Skeletal muscle tissue (tissue), 4 donors: ENCODE data around the gene RTL1. TPM values are rescaled to one million over a fixed set of nuclear protein-coding genes. Genes with fewer than 3 reads are reported as not detected.

Source experiments
- H3K27ac ChIP-seq: one replicate; pipeline ENCODE4 v1.7.0; 2013; ENCODE audit warnings: mild to moderate bottlenecking, low read depth, low read length, inconsistent platforms
- H3K27me3 ChIP-seq, 3 donors: one replicate each; pipeline ENCODE4 v1.7.0; 2013; ENCODE audit warnings: low read length in 3 of 3; ENCODE audit not compliant: control insufficient read depth in 3 of 3, insufficient read depth in 3 of 3
- H3K36me3 ChIP-seq, 3 donors: one replicate each; pipeline ENCODE4 v1.7.0; 2013; ENCODE audit warnings: low read length in 3 of 3; ENCODE audit not compliant: control insufficient read depth in 3 of 3, insufficient read depth in 3 of 3
- H3K4me1 ChIP-seq, 3 donors: one replicate each; pipeline ENCODE4 v1.7.0; 2013; ENCODE audit warnings: low read length in 3 of 3, mild to moderate bottlenecking in 3 of 3; ENCODE audit not compliant: control insufficient read depth in 3 of 3, insufficient read depth in 3 of 3
- H3K4me3 ChIP-seq, 3 donors: one replicate each; pipeline ENCODE4 v1.7.0; 2013; ENCODE audit warnings: low read length in 3 of 3
- H3K9ac ChIP-seq, 3 donors: one replicate each; pipeline ENCODE4 v1.7.0; 2013; ENCODE audit warnings: low read length in 3 of 3, mild to moderate bottlenecking in 3 of 3, moderate library complexity in 2 of 3, low read depth in 1 of 3
- H3K9me3 ChIP-seq, 3 donors: one replicate each; pipeline ENCODE4 v1.7.0; 2013; ENCODE audit warnings: low read length in 3 of 3; ENCODE audit not compliant: control insufficient read depth in 3 of 3
- total RNA-seq: library from RNA; depleted of rRNA; stranded (reverse); fragments of >200 nt; gene quantifications from one replicate; pipeline ENCODE4 v1.2.3, GENCODE V29; 2014
- donor health status: Osteomylitis.

Gene RTL1
- total RNA-seq, 1 donor from 2014 or later, result 9.4 TPM

DNA sequence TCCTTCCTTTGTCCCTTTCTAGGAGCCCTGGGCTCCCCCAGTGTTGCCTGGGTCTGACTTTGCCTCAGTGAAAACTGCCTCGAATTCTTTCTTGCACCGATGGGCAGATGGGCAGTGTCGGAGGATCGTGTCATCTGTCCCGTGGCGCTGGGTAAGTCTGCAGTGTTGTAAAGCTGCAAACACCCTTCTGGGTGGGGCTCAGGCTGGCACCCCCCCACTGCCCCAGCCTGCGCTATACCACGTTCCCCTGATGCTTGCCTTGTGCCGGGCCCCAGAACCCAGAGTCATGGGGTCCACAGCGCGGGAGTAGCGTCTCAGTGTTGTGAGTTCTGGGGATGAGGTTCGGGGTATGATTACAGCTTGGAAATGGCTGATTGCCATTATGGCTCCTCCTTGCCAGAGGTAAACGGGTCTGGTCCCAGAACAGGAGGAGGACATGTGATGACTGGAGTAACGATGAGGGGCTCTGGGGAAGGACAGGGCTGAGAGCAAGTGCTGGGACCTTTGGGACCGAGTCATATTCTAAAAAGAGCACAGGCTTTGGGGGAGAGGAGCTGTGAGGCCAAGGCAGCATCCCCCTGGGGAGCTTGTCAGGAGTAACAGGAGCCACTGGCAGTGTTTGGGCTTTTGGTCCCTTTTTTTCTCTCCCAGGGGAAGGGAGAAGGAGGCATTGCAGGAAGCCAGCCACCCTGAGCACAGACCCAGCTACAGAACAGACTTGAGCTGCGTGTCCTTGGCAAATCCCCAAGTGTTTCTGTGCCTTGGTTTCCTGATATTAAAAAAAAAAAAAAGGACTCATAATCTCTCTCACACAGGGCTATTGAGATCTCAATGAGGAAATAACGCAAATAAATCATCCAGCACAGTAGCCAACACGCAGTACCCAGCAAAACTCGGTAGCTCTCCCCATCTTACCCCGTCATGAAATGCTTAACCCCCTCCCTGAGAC lies 4.3 kb downstream of the RTL1 start:
- Histone ChIP-seq H3K4me3 (no peak overlapping the region), H3K27ac (no peak overlapping the region), H3K36me3 (no peaks in the 10 kb centered on the region), H3K4me1 (peaks cover 10 to 21% (median 11%) of the 10 kb centered on the region in 3 donors), H3K27me3 (peaks cover 13 to 46% (median 38%) of the 10 kb centered on the region in 3 donors), H3K9ac (no peak overlapping the region), H3K9me3 (no peaks in the 10 kb centered on the region)

DNA sequence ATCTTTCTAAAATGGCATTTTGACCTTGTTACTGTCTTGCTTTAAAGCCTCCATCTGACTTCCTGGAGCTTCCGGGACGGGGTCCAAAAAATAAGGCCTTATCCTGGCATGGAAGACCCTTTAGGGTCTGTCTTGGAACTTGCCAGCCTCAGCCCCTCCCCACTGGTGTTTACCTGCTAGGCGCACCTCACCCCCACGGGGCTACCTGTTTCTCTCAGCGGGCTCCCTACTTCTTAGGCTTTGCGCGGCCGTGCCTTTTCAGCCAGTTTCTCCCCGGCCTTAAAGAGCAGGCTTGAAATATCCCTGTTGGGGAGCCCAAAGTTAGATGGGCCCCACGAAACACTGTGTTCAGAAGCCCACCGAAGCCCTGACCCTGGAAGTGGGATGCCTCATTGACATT lies 5.1 kb downstream of the RTL1 start:
- H3K4me3 ChIP-seq, result no peak overlapping the region
- peaks cover 10 to 21% (median 11%) of the 10 kb centered on the region in 3 donors for H3K4me1 ChIP-seq
- H3K9me3 ChIP-seq, result no peaks in the 10 kb centered on the region
- no peak overlapping the region for H3K9ac ChIP-seq
- no peaks in the 10 kb centered on the region for H3K36me3 ChIP-seq
- H3K27me3 ChIP-seq, result peaks cover 12 to 40% (median 31%) of the 10 kb centered on the region in 3 donors
- no peak overlapping the region for H3K27ac ChIP-seq

DNA sequence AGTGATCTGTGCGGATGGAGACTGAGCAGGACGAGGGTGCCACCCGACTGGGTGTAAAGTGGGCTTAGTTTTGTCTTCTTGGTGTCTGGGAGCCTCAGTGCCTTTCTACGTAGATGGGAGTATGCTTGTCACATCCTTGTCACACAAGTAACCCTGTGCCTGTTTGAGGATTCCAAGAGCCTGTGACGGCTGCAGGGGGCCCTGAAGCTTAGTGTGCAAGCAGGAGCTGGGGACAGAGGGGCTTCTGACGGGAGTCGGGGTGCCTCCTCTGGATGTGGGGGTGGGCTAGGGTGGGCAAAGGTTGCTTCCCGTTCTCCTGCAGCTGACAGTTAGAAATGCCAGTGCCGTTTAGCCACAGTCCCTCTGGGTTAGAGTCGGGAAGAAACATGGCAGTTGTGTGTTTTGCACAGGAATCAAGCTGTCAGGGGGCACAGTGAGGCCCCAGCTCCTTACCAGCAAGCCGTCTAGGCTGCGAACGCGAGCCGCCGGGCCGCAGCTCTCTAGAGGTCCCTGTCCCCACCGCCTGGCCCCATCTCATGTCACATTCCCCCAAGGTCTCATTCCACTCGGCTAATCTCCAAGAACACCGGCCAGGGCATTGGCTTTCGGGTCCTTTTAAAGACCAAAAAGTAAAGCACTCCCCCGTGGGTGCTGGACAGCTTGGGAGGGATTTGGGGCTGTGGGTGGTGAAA lies 7.0 kb downstream of the RTL1 start:
- Histone ChIP-seq H3K4me1 (peaks cover 10 to 21% (median 11%) of the 10 kb centered on the region in 3 donors), H3K36me3 (no peaks in the 10 kb centered on the region)

DNA sequence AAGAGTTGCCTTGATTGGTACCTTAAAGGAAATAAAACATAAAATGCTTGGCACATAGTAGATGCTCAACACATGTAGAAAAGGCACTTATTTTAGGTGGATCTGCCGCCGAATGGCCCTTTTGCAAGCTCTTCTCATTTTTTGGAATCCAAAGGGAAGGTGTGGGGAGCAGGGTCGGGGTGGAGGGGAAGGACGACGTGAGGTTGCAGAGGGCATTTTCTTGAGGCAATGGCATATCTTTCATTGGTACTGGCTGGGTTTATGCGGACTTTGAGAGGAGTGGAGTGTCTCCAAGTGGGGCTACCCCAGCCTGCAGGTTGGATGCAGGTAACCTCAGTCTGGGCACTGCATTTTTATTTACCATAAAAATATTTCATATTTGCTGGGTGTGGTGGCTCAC lies 8.1 kb downstream of the RTL1 start:
- Histone ChIP-seq H3K4me1 (peaks cover 10 to 18% (median 10%) of the 10 kb centered on the region in 3 donors), H3K9me3 (no peaks in the 10 kb centered on the region), H3K27me3 (peaks cover 7 to 21% (median 11%) of the 10 kb centered on the region in 3 donors), H3K9ac (no peak overlapping the region), H3K36me3 (no peaks in the 10 kb centered on the region), H3K4me3 (no peak overlapping the region), H3K27ac (no peak overlapping the region)

More for the DNA sequence above, 7.0 kb downstream of the RTL1 start:
- no peaks in the 10 kb centered on the region for H3K9me3 ChIP-seq
- no peak overlapping the region for H3K27ac ChIP-seq
- no peak overlapping the region for H3K4me3 ChIP-seq
- H3K27me3 ChIP-seq, result peaks cover 12 to 23% (median 16%) of the 10 kb centered on the region in 3 donors
- H3K9ac ChIP-seq, result no peak overlapping the region

DNA sequence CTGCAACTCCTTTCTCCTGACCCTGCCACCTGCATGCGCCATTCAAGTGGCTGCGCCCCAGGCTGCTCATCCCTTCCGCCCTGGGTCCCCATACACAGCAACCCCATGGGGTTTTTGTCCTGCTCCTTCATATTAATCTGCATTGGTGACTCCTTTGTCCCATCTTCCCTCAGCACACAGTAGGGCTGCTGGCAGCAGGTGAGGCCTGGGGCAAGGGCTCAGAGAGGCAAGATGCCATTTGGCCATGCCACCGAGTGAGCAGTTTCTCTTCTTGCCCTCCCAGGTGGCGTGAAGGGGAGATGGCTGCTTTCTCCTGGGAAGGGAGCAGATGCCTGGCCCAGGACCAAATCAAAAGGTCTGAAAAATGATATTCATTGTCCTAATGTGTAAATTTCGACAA lies 9.1 kb downstream of the RTL1 start:
- peaks cover 0 to 3% (median 0%) of the 10 kb centered on the region in 3 donors for H3K36me3 ChIP-seq
- H3K9ac ChIP-seq, result no peak overlapping the region
- H3K27ac ChIP-seq, result no peak overlapping the region
- H3K4me3 ChIP-seq, result no peak overlapping the region
- H3K9me3 ChIP-seq, result no peaks in the 10 kb centered on the region
- H3K4me1 ChIP-seq, result peaks cover 6 to 11% (median 9%) of the 10 kb centered on the region in 3 donors
- H3K27me3 ChIP-seq, result peaks cover 2 to 12% (median 10%) of the 10 kb centered on the region in 3 donors

DNA sequence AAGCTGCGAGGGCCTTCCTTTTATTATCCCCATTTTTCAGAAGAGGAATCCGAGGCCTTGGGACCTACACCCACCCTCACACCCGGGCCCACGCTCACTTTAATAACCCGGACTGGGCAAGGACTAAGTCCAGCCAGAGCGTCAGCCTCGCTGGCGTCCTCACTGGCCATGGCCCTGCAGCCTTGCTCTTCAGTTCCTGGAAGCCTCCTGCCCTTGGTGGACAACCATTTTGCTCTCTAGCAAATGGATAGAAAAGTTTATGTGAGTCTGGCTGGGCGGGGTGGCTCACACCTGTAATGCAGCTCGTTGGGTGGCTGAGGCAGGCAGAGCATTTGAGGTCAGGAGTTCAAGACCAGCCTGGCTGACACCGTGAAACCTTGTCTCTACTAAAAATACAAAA lies 9.8 kb downstream of the RTL1 start:
- Histone ChIP-seq H3K27ac (no peak overlapping the region), H3K4me3 (no peak overlapping the region), H3K36me3 (peaks cover 0 to 3% (median 0%) of the 10 kb centered on the region in 3 donors), H3K27me3 (peaks cover 0 to 8% (median 6%) of the 10 kb centered on the region in 3 donors), H3K9me3 (no peaks in the 10 kb centered on the region), H3K9ac (no peak overlapping the region), H3K4me1 (peaks cover 0 to 6% (median 4%) of the 10 kb centered on the region in 3 donors)

DNA sequence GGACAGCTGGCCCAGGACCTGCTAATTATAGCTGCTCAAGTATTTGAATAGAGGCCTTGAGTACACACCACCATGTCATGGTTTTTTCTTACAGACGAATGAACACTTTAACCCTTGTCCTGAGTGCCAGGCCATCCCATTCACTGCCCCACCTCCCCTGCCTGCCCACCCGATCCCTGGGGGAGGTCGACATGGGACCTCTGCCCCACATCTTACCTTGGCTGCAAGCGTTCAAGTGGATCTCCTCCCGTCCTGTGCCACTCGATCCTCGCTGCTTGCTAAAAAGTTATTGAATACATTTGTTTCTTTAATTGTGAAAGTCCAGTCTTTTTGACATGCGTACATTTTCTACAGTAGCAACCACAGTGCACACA lies 10.3 kb downstream of the RTL1 start:
- Histone ChIP-seq H3K27me3 (peaks cover 0 to 8% (median under 1%) of the 10 kb centered on the region in 3 donors), H3K4me1 (peaks cover 0 to 6% (median 4%) of the 10 kb centered on the region in 3 donors), H3K27ac (no peak overlapping the region)

DNA sequence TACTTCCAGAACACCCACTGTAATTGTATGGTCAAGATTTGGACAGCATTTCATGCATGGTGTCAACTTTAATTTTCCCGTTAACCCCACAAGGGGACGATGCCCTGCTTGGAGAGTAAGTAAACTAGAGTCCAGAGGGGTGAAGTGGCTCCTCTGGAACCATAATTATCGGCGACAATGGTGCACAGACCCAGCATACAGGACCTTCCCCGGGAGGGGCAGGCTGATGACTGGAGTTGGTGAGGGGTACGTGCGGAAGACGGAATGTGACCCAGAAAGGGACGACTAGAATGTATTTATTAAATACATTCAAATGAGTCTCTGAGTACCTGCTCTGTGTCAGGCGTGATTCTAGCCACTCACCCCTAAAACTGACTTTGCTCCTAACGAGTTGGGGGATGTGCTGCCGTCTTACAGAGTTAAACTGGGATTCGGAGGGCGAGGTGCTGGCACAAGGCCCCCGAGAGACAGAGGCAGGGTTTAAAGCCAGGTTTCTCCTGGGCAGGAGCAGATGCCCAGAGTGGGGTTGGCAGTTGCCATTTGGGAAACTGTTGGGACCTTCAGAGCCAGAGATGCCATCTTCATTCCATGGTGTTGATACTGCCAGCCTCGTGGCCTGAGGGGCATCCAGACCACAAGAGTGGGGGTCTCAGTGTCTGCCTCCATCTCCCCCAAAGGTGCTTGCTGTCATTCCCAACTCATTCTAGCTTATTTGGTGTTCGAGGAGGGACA lies 10.9 kb downstream of the RTL1 start:
- no peak overlapping the region for H3K4me3 ChIP-seq
- H3K9ac ChIP-seq, result no peak overlapping the region
- H3K27ac ChIP-seq, result no peak overlapping the region
- H3K9me3 ChIP-seq, result no peaks in the 10 kb centered on the region
- peaks cover 0 to 6% (median 4%) of the 10 kb centered on the region in 3 donors for H3K4me1 ChIP-seq
- H3K27me3 ChIP-seq, result peaks cover 0 to 8% (median 0%) of the 10 kb centered on the region in 3 donors
- peaks cover 0 to 3% (median 0%) of the 10 kb centered on the region in 3 donors for H3K36me3 ChIP-seq

More for the DNA sequence above, 10.3 kb downstream of the RTL1 start:
- Histone ChIP-seq H3K9me3 (no peaks in the 10 kb centered on the region), H3K4me3 (no peak overlapping the region), H3K9ac (no peak overlapping the region), H3K36me3 (peaks cover 0 to 3% (median 0%) of the 10 kb centered on the region in 3 donors)

DNA sequence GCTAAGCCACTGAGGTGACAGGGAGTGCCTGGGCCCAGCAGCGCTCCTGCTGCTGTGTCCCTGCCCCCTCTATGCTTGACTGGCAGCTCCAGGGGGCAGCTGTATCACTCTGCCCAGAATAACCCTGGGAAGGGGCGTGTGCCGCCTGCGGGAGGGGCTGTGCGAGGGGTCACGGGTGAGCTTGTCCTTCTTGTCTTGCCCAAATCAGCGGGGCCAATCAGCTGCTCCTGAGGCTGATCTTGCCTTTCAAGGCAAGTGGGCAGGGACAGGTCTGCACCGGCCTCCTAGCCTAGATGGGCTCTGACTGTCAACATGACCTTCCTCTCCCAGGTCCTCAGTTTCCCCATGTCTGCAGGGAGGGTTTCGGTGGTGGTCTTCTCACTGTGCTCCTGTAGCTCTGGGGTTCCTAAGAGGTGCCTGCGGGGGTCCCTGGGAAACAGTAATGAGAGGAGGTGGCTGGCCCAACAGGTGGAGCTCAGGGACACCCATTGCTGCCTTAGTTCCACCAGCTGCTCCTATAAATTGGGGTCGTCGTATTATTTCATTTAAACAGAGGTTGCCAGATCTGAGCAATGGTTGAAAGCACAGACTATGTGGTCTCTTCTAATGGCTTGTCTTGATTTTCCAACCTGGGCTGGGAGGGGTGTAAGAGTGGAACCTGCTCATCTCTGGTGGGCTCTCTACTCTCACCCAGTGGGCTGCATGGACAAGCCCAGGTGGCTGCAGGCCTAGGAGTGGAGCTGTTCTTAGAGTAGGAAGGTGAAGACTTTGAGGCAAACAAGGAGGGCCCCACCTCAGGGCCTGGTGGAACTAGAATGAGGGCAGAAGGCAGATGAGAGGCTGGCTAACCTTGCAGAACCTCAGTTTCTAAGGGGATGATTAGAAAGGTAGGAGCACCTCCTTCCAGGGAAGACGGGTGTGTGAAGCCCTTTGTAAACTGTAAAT lies 11.7 kb downstream of the RTL1 start:
- H3K9ac ChIP-seq, result no peak overlapping the region
- no peak overlapping the region for H3K27ac ChIP-seq

More for the DNA sequence above, 11.7 kb downstream of the RTL1 start:
- Histone ChIP-seq H3K9me3 (no peaks in the 10 kb centered on the region), H3K4me3 (no peak overlapping the region), H3K36me3 (peaks cover 0 to 3% (median 0%) of the 10 kb centered on the region in 3 donors), H3K27me3 (peaks cover 0 to 8% (median 0%) of the 10 kb centered on the region in 3 donors), H3K4me1 (peaks cover 0 to 6% (median 4%) of the 10 kb centered on the region in 3 donors)
